Measurements from ENCODE around the gene GTPBP4.

DNA sequence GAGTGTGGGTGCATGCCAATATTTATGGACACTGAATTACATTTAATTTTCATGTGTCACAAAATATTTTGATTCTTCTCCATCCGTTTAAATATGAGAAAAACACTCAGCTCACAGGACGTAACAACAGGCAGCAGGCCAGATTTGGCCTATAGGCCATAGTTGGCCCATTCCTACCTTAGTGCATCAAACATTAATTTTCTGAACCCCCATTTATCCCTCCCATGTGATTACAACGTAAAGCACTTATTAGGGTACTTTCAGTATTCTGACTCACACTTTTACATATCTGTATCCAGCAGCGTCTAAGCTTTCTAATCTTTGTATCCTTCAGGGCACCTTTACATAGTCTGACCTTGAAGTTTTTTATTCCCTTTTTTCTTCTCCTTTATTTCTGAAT, 56.7 kb downstream of the GTPBP4 start:
- TF ChIP-seq, protein P1, sequence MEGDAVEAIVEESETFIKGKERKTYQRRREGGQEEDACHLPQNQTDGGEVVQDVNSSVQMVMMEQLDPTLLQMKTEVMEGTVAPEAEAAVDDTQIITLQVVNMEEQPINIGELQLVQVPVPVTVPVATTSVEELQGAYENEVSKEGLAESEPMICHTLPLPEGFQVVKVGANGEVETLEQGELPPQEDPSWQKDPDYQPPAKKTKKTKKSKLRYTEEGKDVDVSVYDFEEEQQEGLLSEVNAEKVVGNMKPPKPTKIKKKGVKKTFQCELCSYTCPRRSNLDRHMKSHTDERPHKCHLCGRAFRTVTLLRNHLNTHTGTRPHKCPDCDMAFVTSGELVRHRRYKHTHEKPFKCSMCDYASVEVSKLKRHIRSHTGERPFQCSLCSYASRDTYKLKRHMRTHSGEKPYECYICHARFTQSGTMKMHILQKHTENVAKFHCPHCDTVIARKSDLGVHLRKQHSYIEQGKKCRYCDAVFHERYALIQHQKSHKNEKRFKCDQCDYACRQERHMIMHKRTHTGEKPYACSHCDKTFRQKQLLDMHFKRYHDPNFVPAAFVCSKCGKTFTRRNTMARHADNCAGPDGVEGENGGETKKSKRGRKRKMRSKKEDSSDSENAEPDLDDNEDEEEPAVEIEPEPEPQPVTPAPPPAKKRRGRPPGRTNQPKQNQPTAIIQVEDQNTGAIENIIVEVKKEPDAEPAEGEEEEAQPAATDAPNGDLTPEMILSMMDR (IDR thresholded peaks at IDR 0.05; ENCODE audit: insufficient read depth, low read depth, low read length) = no peak
- no peak for TF ChIP-seq EZH2 (IDR thresholded peaks at IDR 0.05; ENCODE audit: insufficient read depth, low read length)
